Gastrocnemius medialis (tissue), 4 donors: ENCODE results near the gene TNK1. TPM values are rescaled to one million over a fixed set of nuclear protein-coding genes. Genes with fewer than 3 reads are reported as not detected.

Source experiments
- ATAC-seq, 2 donors: fragments of 150-250 bp; one replicate each; pipeline ENCODE4 v1.9.1; 2016
- DNase-seq, 2 donors: peaks; one replicate each; pipeline ENCODE4 v3.0.0-alpha.2; 2019
- H3K27ac ChIP-seq, 4 donors: fragments of 200-600 bp; sonication (generic); 1 replicate in 1 of 4; 2 replicates in 3 of 4; pipeline ENCODE4 v1.5.1; 2016 to 2018; ENCODE audit warnings: mild to moderate bottlenecking in 2 of 4, moderate library complexity in 1 of 4
- H3K27me3 ChIP-seq, 3 donors: fragments of 200-600 bp; sonication (generic) in 2 of 3; 1 replicate in 1 of 3; 2 replicates in 2 of 3; pipeline versions ENCODE4 v1.5.1 to v1.6.0; 2016 to 2019; ENCODE audit warnings: mild to moderate bottlenecking in 1 of 3, moderate library complexity in 1 of 3
- H3K36me3 ChIP-seq, 2 donors: fragments of 200-600 bp; sonication (generic) in 1 of 2; one replicate each; pipeline ENCODE4 v1.5.1; 2017 to 2018
- H3K4me1 ChIP-seq, 2 donors: fragments of 200-600 bp; sonication (generic) in 1 of 2; one replicate each; pipeline ENCODE4 v1.5.1; 2016 to 2017; ENCODE audit warnings: mild to moderate bottlenecking in 2 of 2
- H3K4me3 ChIP-seq, 4 donors: fragments of 200-600 bp; sonication (generic) in 3 of 4; 1 replicate in 1 of 4; 2 replicates in 3 of 4; pipeline ENCODE4 v1.5.1; 2016 to 2019; ENCODE audit warnings: mild to moderate bottlenecking in 2 of 4
- H3K9me3 ChIP-seq, 3 donors: fragments of 200-600 bp; sonication (generic) in 2 of 3; 1 replicate in 1 of 3; 2 replicates in 2 of 3; pipeline ENCODE4 v1.5.1; 2016 to 2019
- CTCF ChIP-seq, 5 experiments: fragments of 450-650 bp in 3 of 5; fragments of 200-600 bp in 2 of 5; sonication (generic) in 2 of 5; IDR thresholded peaks in 4 of 5; conservative IDR thresholded peaks in 1 of 5; 1 replicate in 4 of 5; 2 replicates in 1 of 5; pipeline ENCODE4 v1.5.1; 2016 to 2019; ENCODE audit warnings: antibody characterized with exemption in 5 of 5, mild to moderate bottlenecking in 3 of 5, moderate library complexity in 3 of 5
- POLR2A ChIP-seq, 2 donors: fragments of 450-650 bp; IDR thresholded peaks; one replicate each; pipeline ENCODE4 v1.6.1; 2017; ENCODE audit warnings: antibody characterized with exemption in 2 of 2, mild to moderate bottlenecking in 2 of 2, moderate library complexity in 2 of 2
- in situ Hi-C, 4 donors: fragments of 200-750 bp; cut with MboI; loops; one replicate each; pipeline versions ENCODE4 v1.15.0 to v1.8.0; 2017; ENCODE audit warnings: low sequenced_read_pairs in 4 of 4
- intact Hi-C: fragments of 100-400 bp; cut with DNase I; formaldehyde crosslinking; loops from one replicate; pipeline ENCODE4 v1.15.1; 2023; ENCODE audit warnings: low total_unique reads
- total RNA-seq, 4 donors: library from RNA; depleted of rRNA; stranded (reverse); fragments of >200 nt; gene quantifications; one replicate each; pipeline versions ENCODE4 v1.1.0 to v1.2.3, GENCODE V29; 2016

Gene TNK1
- total RNA-seq, 4 donors from 2014 or later: 0.13 to 2.2 TPM; not detected in 2

GRCh38 chr17:7435676-7436555 is 55.0 kb downstream of the TNK1 start:
- intact Hi-C loops: loop anchor here (1.0 to 2.0 kb wide), 4 partner anchors 32 to 83 kb away; partner anchors contain the start of genes KCTD11, PLSCR3, POLR2A and TMEM256

GRCh38 chr17:7436556-7437368 is 55.9 kb downstream of the TNK1 start:
- ATAC-seq (peak; percentile 40 to 59), DNase-seq (peak; percentile 66 to 85)
- Histone ChIP-seq H3K27ac (peak overlapping the region; percentile 80 to 100 (median 94)), H3K4me1 (peaks cover 35 to 57% of the 10 kb centered on the region in 2 donors), H3K27me3 (peaks cover 0 to 4% (median 0%) of the 10 kb centered on the region in 3 donors), H3K36me3 (no peaks in the 10 kb centered on the region), H3K9me3 (no peaks in the 10 kb centered on the region), H3K4me3 (peak overlapping the region; percentile 53 to 63 (median 58))
- intact Hi-C loops: loop anchor here (1.0 to 2.0 kb wide), 2 partner anchors 84 to 125 kb away; partner anchors contain the start of genes KCTD11 and SENP3
- in situ Hi-C loops: loop anchor here in 2 of 4 donors (5.0 to 25.0 kb wide), 2 partner anchors 51 to 126 kb away; partner anchors contain the start of genes SENP3 (in 1 of the 2) and TNFSF13 (in 1 of the 2)
- peak; percentile 14 to 25 for TF ChIP-seq POLR2A (IDR thresholded peaks at IDR 0.05)
- TF ChIP-seq CTCF (IDR thresholded peaks at IDR 0.05 in 4 of 5, conservative IDR thresholded peaks at IDR 0.05 in 1 of 5): peak; percentile 75 to 96 (median 87)

More at GRCh38 chr17:7435676-7436555, 55.0 kb downstream of the TNK1 start:
- TF ChIP-seq POLR2A (IDR thresholded peaks at IDR 0.05): peak in 1 of 2 donors; percentile 4
- TF ChIP-seq CTCF (IDR thresholded peaks at IDR 0.05 in 4 of 5, conservative IDR thresholded peaks at IDR 0.05 in 1 of 5): no peak
- H3K27me3 ChIP-seq: peaks cover 0 to 4% (median 0%) of the 10 kb centered on the region in 3 donors
- in situ Hi-C loops: loop anchor here in 2 of 4 donors (5.0 to 25.0 kb wide), 2 partner anchors 51 to 126 kb away; partner anchors contain the start of genes SENP3 (in 1 of the 2) and TNFSF13 (in 1 of the 2)
- peak overlapping the region; percentile 80 to 100 (median 94) for H3K27ac ChIP-seq
- peak in 1 of 2 donors; percentile 41 for DNase-seq
- no peak for ATAC-seq
- H3K4me1 ChIP-seq: peaks cover 35 to 52% of the 10 kb centered on the region in 2 donors
- H3K4me3 ChIP-seq: peak overlapping the region; percentile 53 to 63 (median 58)
- H3K36me3 ChIP-seq: no peaks in the 10 kb centered on the region
- H3K9me3 ChIP-seq: no peaks in the 10 kb centered on the region

GRCh38 chr17:7437369-7437863 is 56.5 kb downstream of the TNK1 start:
- peak; percentile 1 for ATAC-seq
- no peak for TF ChIP-seq POLR2A (IDR thresholded peaks at IDR 0.05)
- no peak for TF ChIP-seq CTCF (IDR thresholded peaks at IDR 0.05 in 4 of 5, conservative IDR thresholded peaks at IDR 0.05 in 1 of 5)
- H3K9me3 ChIP-seq: no peaks in the 10 kb centered on the region
- in situ Hi-C loops (loop anchor here in 2 of 4 donors (5.0 to 25.0 kb wide), 2 partner anchors 50 to 125 kb away; partner anchors contain the start of genes SENP3 (in 1 of the 2) and TNFSF13 (in 1 of the 2)), intact Hi-C loops (loop anchor here (1.0 to 2.0 kb wide), 2 partner anchors 85 to 124 kb away; partner anchors contain the start of genes KCTD11 and SENP3)
- no peaks in the 10 kb centered on the region for H3K36me3 ChIP-seq
- peak overlapping the region; percentile 53 to 61 (median 55) for H3K4me3 ChIP-seq
- peaks cover 35 to 57% of the 10 kb centered on the region in 2 donors for H3K4me1 ChIP-seq
- H3K27me3 ChIP-seq: peaks cover 0 to 4% (median 0%) of the 10 kb centered on the region in 3 donors
- no peak for DNase-seq
- H3K27ac ChIP-seq: peak overlapping the region; percentile 80 to 100 (median 94)
